PC-3 (cell line): ENCODE measurements around the gene GAS2L1. TPM values are rescaled to one million over a fixed set of nuclear protein-coding genes. Genes with fewer than 3 reads are reported as not detected.

ENCODE experiments used
- ATAC-seq: fragments of 200-7000 bp; cut with Tn5 transposase; 2 replicates; pipeline ENCODE4 v1.9.1; 2020; ENCODE audit warnings: mild to moderate bottlenecking, moderate library complexity
- BruUV-seq: library from RNA; stranded (reverse); fragments of 400-500 nt; replicated peaks from 2 replicates; lab custom pipeline; 2021; lab: Mats Ljungman, UMichigan
- CTCF ChIA-PET: fragments of 300-600 bp; sonication (Branson Sonifier 250); formaldehyde crosslinking; loops from one replicate; lab custom pipeline; 2022; ENCODE audit warnings: antibody characterized with exemption; lab: Charles Lee
- POLR2A ChIA-PET: fragments of 300-600 bp; sonication (Branson Sonifier 250); formaldehyde crosslinking; loops from one replicate; lab custom pipeline; 2022; ENCODE audit warnings: antibody characterized with exemption; ENCODE audit not compliant: unreplicated experiment; lab: Charles Lee
- DNase-seq: peaks from one replicate; pipeline ENCODE4 v3.0.0-alpha.2; 2015
- H2AFZ ChIP-seq: fragments of 300-600 bp; sonication (generic); 2 replicates; pipeline ENCODE4 v1.6.0; 2016; ENCODE audit warnings: antibody characterized with exemption, low read length
- H3F3A ChIP-seq: fragments of 300-600 bp; sonication (generic); one replicate; pipeline ENCODE4 v1.6.0; 2017; ENCODE audit warnings: antibody characterized with exemption, low read length, control low read depth, mild to moderate bottlenecking; ENCODE audit not compliant: unreplicated experiment
- H3K27ac ChIP-seq: fragments of 300-600 bp; sonication (generic); 2 replicates; pipeline ENCODE4 v1.5.1; 2016; ENCODE audit warnings: mild to moderate bottlenecking, low read length
- H3K27me3 ChIP-seq: fragments of 300-600 bp; sonication (generic); 2 replicates; pipeline ENCODE4 v1.6.1; 2016; ENCODE audit warnings: low read length, mixed read lengths
- H3K36me3 ChIP-seq: fragments of 300-600 bp; sonication (generic); 2 replicates; pipeline ENCODE4 v1.6.1; 2016; ENCODE audit warnings: low read depth, mixed run types, low read length, mixed read lengths
- H3K4me1 ChIP-seq: fragments of 300-600 bp; sonication (generic); 2 replicates; pipeline ENCODE4 v1.5.1; 2016; ENCODE audit warnings: low read length; ENCODE audit not compliant: insufficient read depth
- H3K4me2 ChIP-seq: fragments of 300-600 bp; sonication (generic); 2 replicates; pipeline ENCODE4 v1.6.0; 2016; ENCODE audit warnings: low read length
- H3K4me3 ChIP-seq: fragments of 300-600 bp; sonication (generic); 2 replicates; pipeline ENCODE4 v1.5.1; 2016; ENCODE audit warnings: mild to moderate bottlenecking, low read length, mixed read lengths
- H3K79me2 ChIP-seq: fragments of 300-600 bp; sonication (generic); 2 replicates; pipeline ENCODE4 v1.6.1; 2017; ENCODE audit warnings: low read length, mixed read lengths
- H3K9ac ChIP-seq: fragments of 300-600 bp; sonication (generic); 2 replicates; pipeline ENCODE4 v1.6.0; 2016; ENCODE audit warnings: mild to moderate bottlenecking, low read length
- H3K9me2 ChIP-seq: fragments of 300-600 bp; sonication (generic); replicated peaks from 2 replicates; pipeline ENCODE4 v1.6.1; 2016; ENCODE audit warnings: mixed run types, low read length, mixed read lengths
- H3K9me3 ChIP-seq: fragments of 300-600 bp; sonication (generic); 2 replicates; pipeline ENCODE4 v1.6.1; 2016; ENCODE audit warnings: low read length, mixed read lengths
- H4K20me1 ChIP-seq: fragments of 300-600 bp; sonication (generic); 2 replicates; pipeline ENCODE4 v1.6.1; 2016; ENCODE audit warnings: low read length, mixed read lengths
- EZH2 ChIP-seq: fragments of 300-600 bp; sonication (generic); IDR thresholded peaks from one replicate; pipeline ENCODE4 v1.6.1; 2017; ENCODE audit warnings: antibody characterized with exemption, mild to moderate bottlenecking, low read length; ENCODE audit not compliant: unreplicated experiment
- EZH2phosphoT487 ChIP-seq: fragments of 300-600 bp; sonication (generic); IDR thresholded peaks from 2 replicates; pipeline ENCODE4 v1.6.1; 2018; ENCODE audit warnings: mild to moderate bottlenecking, antibody characterized with exemption, low read length, borderline replicate concordance
- intact Hi-C: fragments of 100-400 bp; cut with micrococcal nuclease; formaldehyde crosslinking; loops from 2 replicates; pipeline ENCODE4 v1.9.0; 2023
- total RNA-seq: library from RNA; depleted of rRNA; stranded (reverse); fragments of >200 nt; gene quantifications from 2 replicates; pipeline ENCODE4 v1.2.3, GENCODE V29; 2014
- TF ChIP-seq, protein P1 (sequence below): fragments of 300-600 bp; sonication (generic); conservative IDR thresholded peaks from 2 replicates; pipeline ENCODE4 v1.5.1; 2017; ENCODE audit warnings: antibody characterized with exemption, low read depth, mild to moderate bottlenecking, low read length

GAS2L1 gene
- total RNA-seq, 1 experiment from 2014 or later: 58.4 TPM

DNA sequence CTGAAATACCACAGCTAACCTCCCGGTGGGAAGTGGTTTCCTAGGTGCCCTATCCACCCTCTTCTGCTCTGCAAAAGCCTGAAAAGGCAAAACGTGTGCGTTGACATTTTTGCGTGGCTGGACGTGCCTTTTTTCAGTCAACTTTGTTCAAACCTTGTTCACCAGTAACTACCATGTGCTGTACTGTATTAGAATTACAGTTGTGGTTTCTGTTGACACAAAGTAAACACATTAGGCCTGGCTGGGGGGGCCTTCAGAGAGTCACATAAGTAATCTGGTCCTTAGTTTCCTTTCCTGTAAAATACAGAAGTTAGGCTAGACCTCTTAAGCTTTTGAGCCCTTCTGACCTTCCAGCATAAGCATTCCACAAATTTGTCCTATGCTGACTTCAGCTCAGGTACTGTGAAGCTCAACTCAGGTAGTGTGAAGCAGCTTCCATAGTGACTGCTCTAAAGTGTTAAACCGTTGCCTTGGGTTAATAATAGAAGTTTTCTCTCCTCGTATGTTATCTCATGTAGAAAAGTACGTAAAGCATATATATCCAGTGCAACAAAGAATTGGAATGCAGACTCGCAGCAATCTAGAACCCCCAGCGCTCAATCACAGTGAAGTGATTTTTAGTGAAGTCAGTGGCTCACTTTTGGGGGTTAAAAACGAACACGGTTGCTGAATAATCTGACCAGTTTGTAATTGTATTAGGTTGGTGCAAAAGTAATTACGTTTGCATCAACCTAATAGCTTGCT lies 36.5 kb upstream of the GAS2L1 start:
- peak overlapping the region; percentile 100 for H3K9ac ChIP-seq
- no peaks in the 10 kb centered on the region for H3K27me3 ChIP-seq
- peaks cover 61% of the 10 kb centered on the region for H4K20me1 ChIP-seq
- peak overlapping the region; percentile 85 for H3K4me2 ChIP-seq
- peak overlapping the region; percentile 97; the same call in 1 of the 2 replicates for H3K27ac ChIP-seq
- peaks cover 91% of the 10 kb centered on the region for H3K79me2 ChIP-seq
- H3K36me3 ChIP-seq: peaks cover 43% of the 10 kb centered on the region
- H3F3A ChIP-seq: no peaks in the 10 kb centered on the region
- intact Hi-C loops: loop anchor here (2.0 kb wide), 1 partner anchor 37 kb away; the partner anchor contains the start of gene GAS2L1
- H3K4me1 ChIP-seq: peaks cover 27% of the 10 kb centered on the region
- ChIA-PET CTCF (no interaction called here), POLR2A (no interaction called here)
- DNase-seq (peak; percentile 19), ATAC-seq (no peak)
- TF ChIP-seq EZH2phosphoT487: no peak
- TF ChIP-seq EZH2: no peak
- TF ChIP-seq, protein P1, sequence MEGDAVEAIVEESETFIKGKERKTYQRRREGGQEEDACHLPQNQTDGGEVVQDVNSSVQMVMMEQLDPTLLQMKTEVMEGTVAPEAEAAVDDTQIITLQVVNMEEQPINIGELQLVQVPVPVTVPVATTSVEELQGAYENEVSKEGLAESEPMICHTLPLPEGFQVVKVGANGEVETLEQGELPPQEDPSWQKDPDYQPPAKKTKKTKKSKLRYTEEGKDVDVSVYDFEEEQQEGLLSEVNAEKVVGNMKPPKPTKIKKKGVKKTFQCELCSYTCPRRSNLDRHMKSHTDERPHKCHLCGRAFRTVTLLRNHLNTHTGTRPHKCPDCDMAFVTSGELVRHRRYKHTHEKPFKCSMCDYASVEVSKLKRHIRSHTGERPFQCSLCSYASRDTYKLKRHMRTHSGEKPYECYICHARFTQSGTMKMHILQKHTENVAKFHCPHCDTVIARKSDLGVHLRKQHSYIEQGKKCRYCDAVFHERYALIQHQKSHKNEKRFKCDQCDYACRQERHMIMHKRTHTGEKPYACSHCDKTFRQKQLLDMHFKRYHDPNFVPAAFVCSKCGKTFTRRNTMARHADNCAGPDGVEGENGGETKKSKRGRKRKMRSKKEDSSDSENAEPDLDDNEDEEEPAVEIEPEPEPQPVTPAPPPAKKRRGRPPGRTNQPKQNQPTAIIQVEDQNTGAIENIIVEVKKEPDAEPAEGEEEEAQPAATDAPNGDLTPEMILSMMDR: no peak
- H3K4me3 ChIP-seq: peak overlapping the region; percentile 99
- no peaks in the 10 kb centered on the region for H3K9me3 ChIP-seq
- H3K9me2 ChIP-seq: no peaks in the 10 kb centered on the region
- H2AFZ ChIP-seq: no peak overlapping the region
- BruUV-seq: no TSS peak

DNA sequence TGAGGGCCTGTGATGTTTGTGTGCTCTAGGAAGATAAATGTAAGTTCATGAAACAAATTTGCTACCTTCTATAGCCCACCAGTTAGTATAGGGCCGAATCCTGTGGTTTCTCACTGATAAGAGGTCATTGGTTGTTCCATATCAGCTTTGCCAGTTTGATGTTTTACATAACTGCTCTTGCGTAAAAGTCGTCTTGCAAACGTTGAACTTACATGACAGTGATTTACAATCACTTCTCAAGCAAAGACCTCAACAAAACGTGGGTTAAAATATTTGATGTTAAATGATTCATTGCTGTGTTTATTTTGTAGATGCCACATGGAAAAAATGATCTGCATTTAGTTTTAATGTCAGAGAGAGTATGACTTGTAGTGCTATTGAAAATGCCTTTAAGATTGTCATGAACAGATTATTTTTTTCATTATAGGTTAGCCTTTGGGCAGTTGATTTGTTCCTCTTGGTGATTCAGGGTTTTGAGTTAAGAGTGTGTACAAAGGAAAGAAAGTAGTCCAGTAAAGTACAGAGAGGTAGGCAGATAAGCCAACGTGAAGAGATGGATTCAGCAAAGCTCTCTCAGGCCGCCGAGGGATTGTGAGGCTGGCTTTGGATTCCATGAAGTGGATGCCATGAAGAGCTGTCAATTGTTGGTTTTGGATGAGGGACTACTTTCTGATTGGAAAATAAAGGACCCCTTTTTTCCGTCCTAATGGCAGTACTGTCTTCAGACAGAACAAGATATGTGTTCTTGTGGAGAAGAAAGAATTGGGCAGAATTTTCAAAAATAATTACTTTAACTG lies 35.8 kb upstream of the GAS2L1 start:
- Histone ChIP-seq H2AFZ (no peak overlapping the region), H3K36me3 (peaks cover 51% of the 10 kb centered on the region), H3K4me3 (peak overlapping the region; percentile 99), H4K20me1 (peaks cover 69% of the 10 kb centered on the region), H3K9me2 (no peaks in the 10 kb centered on the region), H3K4me1 (peaks cover 27% of the 10 kb centered on the region), H3K9me3 (no peaks in the 10 kb centered on the region), H3K4me2 (peak overlapping the region; percentile 85), H3K79me2 (peaks cover 99% of the 10 kb centered on the region), H3K27me3 (no peaks in the 10 kb centered on the region), H3F3A (peaks cover under 1% of the 10 kb centered on the region), H3K9ac (peak overlapping the region; percentile 100; the same call in 1 of the 2 replicates), H3K27ac (peak overlapping the region; percentile 11; the same call in 1 of the 2 replicates)
- ChIA-PET CTCF (no interaction called here), POLR2A (no interaction called here)
- intact Hi-C loops: no loop called here
- DNase-seq (peak; percentile 54), ATAC-seq (peak; percentile 19)
- TF ChIP-seq, protein P1: no peak
- TF ChIP-seq EZH2phosphoT487: no peak
- TF ChIP-seq EZH2: no peak
- BruUV-seq: no TSS peak
